G401 (cell line): ENCODE measurements around the gene GRAP2. TPM values are rescaled to one million over a fixed set of nuclear protein-coding genes. Genes with fewer than 3 reads are reported as not detected.
"Not testable (repeated sequence)": the region's sequence is repeated elsewhere in the genome, so short reads cannot be mapped to it uniquely, and the experiment has no call there.

Experiments used
- DNase-seq: peaks from one replicate; pipeline ENCODE4 v3.0.0-alpha.2; 2015; ENCODE audit warnings: low spot score
- in situ Hi-C: cut with HindIII; loops from 2 replicates; pipeline ENCODE4 v1.10.0; 2016; ENCODE audit warnings: low sequenced_read_pairs, mixed read lengths
- total RNA-seq: library from RNA; depleted of rRNA; stranded (reverse); fragments of >200 nt; shearing (Covaris generic); gene quantifications from 2 replicates; pipeline ENCODE4 v1.2.3, GENCODE V29; 2014; rRNA removed

The GRAP2 gene
- total RNA-seq = 0.47 and 0.49 TPM in 2 replicates

- DNase-seq = no peak
- in situ Hi-C loops = no loop called here
Measured at GRCh38 chr22:39900306-39901227, at the start of gene GRAP2. Gene GRAP2 (plus strand): TSS chr22:39901084. CDS start chr22:39947107, 46,023 bp downstream.

GRCh38 chr22:39851606-39852315, 49.1 kb upstream of the GRAP2 start:
- in situ Hi-C loops = no loop called here
- no peak for DNase-seq

DNA sequence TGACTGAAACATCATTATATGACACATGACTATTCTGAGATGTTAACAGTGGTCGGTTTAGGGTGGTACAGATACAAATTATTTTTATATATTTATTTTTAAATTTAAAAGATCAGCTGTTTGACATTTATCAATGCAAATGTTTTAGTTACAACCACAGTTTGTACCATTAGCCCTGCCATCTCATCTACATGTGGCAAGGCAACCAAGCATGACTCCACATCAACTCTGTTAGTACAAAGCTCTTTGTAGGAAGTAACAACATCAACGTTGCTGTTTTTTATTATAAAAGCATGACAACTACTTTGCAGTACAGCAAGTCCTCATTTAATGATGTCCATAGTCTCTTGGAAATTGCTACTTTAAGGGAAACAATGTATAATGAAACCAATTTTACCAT, 48.1 kb upstream of the GRAP2 start:
- in situ Hi-C loops = no loop called here
- no peak for DNase-seq

DNA sequence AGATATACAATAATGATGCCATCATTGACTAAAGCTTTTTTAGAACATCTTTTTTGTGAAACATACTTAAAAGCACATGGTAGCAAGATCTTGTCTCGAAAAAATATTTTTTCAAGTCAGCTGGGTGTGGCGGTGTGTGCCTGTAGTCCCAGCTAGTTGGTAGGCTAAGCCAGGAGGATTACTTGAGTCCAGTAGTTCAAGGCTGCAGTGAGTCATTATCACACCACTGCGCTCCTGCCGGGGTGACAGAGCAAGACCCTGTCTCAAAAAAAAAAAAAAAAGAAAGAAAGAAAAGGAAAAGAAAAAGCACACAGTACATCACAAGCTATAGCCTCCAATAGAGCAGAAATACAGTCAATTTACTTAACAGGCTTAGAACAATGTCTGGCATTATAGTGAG, 44.3 kb upstream of the GRAP2 start:
- DNase-seq = no peak
- in situ Hi-C loops = loop anchor here (5.0 kb wide), 1 partner anchor 54 kb away; no protein-coding TSS in a partner anchor

DNA sequence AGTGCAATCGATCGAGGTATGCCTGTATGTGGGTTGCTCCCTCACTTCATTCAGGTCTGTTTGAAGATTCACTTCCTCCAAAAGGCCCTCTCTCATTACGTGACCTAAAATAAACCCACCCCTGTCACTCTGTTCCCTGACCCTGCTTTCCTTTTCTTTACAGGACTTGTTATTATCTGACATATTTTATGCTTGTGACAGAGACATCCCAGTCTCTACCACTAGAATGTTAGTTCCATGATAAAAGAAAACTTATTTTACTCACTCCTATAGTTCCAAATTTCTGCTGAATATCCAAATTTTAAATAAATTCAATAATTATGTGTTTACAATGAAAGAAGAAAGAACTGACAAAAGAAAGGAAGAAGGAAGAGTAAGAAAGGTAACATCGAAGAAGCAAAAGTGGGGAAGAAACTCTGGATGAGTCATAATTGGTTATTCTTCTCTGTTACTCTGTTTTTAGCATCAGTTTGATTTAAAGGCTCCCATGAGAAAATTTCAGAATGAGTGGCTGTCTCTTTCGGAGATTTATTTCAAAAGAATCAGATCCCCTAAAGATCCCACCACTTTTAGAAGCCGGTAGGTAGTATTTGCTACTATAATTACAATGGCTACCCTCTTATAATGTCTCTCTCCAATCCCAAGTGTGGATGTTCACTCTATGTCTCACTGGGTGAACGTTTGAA, 40.8 kb upstream of the GRAP2 start:
- DNase-seq = no peak
- in situ Hi-C loops = loop anchor here (5.0 kb wide), 1 partner anchor 58 kb away; no protein-coding TSS in a partner anchor

DNA sequence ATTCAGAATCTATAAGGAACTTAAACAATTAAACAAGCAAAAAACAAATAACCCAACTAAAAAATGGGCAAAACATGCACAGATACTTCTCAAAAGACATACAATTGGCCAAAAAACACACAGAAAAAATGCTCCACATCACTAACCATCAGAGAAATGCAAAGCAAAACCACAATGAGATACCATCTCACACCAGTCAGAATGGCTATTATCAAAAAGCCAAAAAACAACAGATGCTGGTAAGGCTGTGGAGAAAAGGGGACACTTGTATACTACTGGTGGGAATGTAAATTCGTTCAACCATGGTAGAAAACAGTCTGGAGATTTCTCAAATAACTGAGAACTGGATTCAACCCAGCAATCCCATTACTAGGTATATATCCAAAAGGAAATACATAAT, 32.1 kb upstream of the GRAP2 start:
- in situ Hi-C loops = no loop called here
- DNase-seq = no peak

GRCh38 chr22:39869797-39870196, 31.1 kb upstream of the GRAP2 start:
- in situ Hi-C loops, DNase-seq: not testable (repeated sequence)

DNA sequence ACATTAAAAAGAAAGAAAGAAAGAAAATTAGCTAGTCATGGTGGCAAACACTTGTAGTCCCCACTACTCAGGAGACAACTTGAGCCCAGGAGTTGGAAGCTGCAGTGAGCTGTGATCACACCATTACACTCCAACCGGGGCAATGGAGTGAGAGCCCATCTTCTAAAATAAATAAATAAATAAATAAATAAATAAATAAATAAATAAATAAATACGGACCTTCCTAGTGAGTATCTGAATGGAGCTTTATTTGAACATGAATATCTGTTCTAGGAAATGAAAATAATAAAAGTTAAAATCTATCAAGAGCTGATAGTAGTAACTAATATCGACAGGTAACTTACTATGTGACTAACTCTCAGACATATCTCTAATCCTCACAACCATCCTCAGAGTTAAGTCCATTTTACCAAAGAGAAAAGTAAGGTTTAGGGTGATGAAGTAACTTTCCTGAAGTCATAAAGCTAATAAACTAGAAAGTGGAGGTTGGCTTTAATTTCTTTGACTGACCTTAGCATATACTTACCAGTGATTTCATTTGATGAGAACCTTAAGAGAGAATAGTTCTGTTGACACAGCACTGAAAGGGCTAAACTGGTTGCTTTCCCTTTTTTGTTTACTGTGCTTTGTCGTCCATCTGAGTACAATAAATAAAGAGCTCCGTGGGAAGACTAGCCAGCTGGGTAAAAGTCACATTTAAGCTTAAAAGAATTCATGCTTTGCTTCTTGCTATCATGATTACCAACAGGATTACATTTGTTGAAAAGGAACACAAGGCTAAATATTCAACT, 29.7 kb upstream of the GRAP2 start:
- in situ Hi-C loops = no loop called here
- DNase-seq = no peak

DNA sequence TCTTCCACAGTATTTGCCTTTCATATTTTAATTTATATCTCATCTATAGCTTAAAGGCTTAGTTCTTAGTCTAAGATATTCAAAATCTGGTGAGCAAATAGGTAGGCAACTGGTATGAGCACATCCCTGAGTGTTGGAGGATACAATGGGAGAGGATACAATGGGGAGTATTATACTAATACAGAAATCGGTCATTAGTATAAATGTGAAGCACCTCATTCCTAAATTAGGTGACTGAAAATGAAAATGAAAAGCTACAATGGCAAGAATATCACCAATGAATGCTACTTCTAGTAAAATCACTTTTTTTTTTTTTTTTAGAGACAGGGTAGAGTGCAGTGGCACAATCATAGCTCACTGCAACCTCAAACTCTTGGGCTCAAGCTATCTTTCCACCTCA, 28.3 kb upstream of the GRAP2 start:
- in situ Hi-C loops = no loop called here

DNA sequence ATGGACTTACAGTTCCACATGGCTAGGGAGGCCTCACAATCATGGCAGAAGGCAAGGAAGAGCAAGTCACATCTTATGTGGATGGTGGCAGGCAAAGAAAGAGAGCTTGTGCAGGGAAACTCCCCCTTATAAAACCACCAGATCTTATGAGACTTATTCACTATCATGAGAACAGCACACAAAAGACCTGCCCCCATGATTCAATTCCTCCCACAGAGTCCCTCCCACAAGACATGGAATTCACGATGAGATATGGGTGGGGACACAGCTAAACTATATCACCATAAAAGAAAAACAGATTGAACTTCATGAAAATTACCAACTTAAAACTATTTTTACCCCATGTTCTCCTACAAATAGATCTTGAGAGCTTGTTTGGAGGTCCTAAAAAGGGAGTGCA, 26.9 kb upstream of the GRAP2 start:
- in situ Hi-C loops = no loop called here
- DNase-seq = no peak

More for the DNA sequence above, 28.3 kb upstream of the GRAP2 start:
- DNase-seq = no peak

DNA sequence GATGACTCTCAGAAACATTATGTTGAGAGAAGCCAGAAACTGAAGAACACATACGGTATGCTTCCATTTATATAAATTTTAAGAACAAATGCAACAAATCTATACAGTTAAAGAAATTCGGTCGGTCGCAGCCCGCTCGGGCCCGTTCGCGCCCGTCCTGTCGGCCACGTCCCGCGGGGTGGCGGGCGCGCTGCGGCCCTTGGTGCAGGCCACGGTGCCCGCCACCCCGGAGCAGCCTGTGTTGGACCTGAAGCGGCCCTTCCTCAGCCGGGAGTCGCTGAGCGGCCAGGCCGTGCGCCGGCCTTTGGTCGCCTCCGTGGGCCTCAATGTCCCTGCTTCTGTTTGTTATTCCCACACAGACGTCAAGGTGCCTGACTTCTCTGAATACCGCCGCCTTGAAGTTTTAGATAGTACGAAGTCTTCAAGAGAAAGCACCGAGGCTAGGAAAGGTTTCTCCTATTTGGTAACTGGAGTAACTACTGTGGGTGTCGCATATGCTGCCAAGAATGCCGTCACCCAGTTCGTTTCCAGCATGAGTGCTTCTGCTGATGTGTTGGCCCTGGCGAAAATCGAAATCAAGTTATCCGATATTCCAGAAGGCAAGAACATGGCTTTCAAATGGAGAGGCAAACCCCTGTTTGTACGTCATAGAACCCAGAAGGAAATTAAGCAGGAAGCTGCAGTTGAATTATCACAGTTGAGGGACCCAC, 25.6 kb upstream of the GRAP2 start:
- DNase-seq, in situ Hi-C loops: not testable (repeated sequence)

DNA sequence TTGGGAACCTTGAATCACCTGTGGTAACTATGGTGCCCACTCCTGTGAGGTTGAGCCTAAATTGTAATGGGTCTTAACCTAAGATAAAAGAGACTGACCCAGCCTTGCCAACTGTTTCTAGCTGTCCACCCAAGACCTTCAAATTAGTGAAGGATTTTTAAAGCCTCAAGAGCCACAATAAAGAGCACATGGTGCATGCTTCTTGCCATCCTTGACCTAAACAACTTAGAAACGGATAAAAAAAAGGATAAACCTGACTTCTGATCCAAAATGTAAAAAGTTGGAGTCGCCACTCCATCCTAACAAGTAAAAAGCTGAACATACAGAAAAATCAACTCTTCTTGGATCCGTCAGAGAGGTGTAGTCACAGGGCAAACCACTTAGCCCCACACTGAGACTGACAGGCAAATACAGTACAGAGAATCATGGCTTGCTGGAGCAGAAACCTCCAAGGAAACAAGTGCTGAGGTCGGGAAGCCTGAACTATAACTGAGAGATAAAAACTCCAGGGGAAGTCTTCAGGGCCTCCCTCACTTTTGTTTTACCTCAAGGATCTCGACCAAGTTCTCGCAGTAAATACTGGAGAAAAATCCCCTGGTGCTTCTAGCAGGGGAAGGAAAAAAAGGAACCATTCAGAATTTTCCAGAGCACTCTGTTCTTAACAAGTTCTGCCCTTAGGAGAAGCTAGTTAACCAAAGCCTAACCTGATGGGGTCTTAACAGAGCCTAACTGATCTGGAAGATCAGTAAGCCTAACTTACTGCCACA, 23.6 kb upstream of the GRAP2 start:
- no peak for DNase-seq
- in situ Hi-C loops = no loop called here

DNA sequence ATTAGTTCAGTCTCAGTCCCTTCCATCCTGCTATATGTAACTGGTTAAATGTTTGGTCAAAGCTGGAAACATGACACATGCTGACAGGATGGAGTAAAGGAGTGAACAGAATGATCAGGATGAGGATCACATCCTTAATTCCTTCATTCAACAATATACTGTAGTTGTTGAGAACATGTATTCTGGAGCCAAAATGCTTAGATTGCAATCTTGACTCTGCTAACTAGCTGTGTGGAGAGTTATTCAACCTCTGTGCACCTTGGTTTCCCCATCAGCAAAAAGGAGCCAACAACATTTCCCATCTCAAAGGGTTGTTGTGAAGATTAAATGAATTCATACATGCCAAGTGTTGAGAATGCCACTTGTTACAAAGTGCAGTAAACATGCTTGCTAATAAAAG, 20.2 kb upstream of the GRAP2 start:
- no peak for DNase-seq
- in situ Hi-C loops = no loop called here

DNA sequence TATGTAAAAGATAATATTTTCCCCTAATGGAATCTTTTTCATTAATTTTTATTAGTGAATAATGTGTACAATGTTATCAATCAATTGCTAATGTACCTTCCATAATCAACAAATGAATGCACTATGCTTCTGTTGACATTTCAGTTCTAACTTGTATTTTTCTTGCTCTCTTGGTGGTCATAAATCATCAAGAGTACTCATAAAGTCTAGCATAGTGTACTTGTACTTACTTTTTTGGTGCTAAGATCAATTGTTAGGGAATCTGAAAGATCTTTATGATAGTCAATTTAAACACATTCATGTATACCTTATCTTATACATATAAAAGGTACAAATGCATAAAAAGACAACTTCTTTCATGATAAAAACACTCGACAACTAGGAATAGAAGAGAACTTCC, 17.8 kb upstream of the GRAP2 start:
- in situ Hi-C loops = no loop called here
- no peak for DNase-seq

- in situ Hi-C loops, DNase-seq: not testable (repeated sequence)
Measured at GRCh38 chr22:39889924-39890323, 11.0 kb upstream of the GRAP2 start.

DNA sequence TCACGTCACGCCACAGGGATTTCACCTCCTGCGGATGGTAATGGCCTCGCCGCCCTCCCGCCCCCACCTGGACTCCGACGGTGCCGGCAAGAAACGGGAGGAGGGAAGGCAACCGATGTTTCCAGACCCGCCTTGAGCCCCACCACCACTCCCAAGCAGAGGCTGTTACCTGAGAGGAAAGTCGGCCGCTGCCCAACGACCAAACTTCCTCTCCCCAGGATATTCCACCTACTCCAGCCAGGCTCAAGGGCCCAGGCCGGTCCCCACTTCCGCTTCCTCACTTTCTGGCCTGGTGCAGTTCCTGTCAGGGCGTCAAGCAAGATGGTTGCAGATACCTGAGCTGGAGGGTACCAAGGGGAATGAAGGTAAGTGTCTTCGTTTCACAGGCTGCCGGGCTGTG, 7.4 kb upstream of the GRAP2 start, which contains the start of gene ENTHD1:
TSS of gene ENTHD1 (minus strand) at position 235 of the 400 bp plus-strand sequence. CDS start 6,012 bp downstream, outside the sequence.
- in situ Hi-C loops = no loop called here

DNA sequence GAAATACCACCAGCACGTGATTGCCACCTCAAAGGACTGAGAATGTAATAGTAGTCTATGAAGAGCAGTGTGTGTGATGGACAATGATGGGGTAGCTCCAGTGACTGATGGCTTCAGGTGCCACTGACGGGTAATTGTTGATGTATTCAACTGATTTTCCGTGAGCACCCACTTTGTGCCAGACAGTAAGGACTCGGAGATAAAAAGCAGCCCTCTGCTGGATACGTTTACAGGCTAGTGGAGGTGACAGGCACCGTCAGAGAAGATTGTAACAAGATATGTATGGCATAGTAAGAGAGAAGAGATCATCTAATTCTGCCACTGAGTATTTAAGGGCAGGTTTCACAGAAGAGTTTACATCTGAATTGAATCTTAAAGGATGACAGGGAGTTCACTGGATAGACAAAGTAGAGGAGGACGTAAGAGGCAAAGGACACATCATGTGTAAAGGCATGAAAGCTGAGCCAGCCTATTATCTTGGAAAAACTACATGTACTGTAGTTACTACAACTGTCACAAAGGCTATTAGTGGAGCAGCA, 6.3 kb upstream of the GRAP2 start:
- in situ Hi-C loops = no loop called here

More for the DNA sequence above, 7.4 kb upstream of the GRAP2 start, which contains the start of gene ENTHD1:
- DNase-seq = no peak

More for the DNA sequence above, 6.3 kb upstream of the GRAP2 start:
- DNase-seq = no peak
